Lower lobe of right lung (tissue), 2 donors: ENCODE results near the gene MYRIP. TPM values are rescaled to one million over a fixed set of nuclear protein-coding genes. Genes with fewer than 3 reads are reported as not detected.

ENCODE experiments used
- ATAC-seq, 2 donors: fragments of 200-7000 bp; cut with Tn5 transposase; one replicate each; pipeline ENCODE4 v1.9.1; 2020 to 2022; ENCODE audit warnings: mild to moderate bottlenecking in 2 of 2, moderate library complexity in 2 of 2
- DNase-seq: peaks from one replicate; pipeline ENCODE4 v3.0.0-alpha.2; 2020
- H3K27ac ChIP-seq: fragments of 200-600 bp; one replicate; pipeline ENCODE4 v1.8.0; 2022
- H3K27me3 ChIP-seq: fragments of 200-600 bp; one replicate; pipeline ENCODE4 v1.8.0; 2022; ENCODE audit warnings: low read depth
- H3K36me3 ChIP-seq: fragments of 200-600 bp; one replicate; pipeline ENCODE4 v1.8.0; 2022; ENCODE audit warnings: mild to moderate bottlenecking
- H3K4me1 ChIP-seq: fragments of 200-600 bp; one replicate; pipeline ENCODE4 v1.8.0; 2022
- H3K4me3 ChIP-seq: fragments of 200-600 bp; one replicate; pipeline ENCODE4 v1.8.0; 2022; ENCODE audit warnings: mild to moderate bottlenecking
- H3K9me3 ChIP-seq: fragments of 200-600 bp; one replicate; pipeline ENCODE4 v1.8.0; 2022
- CTCF ChIP-seq: fragments of 200-600 bp; IDR thresholded peaks from one replicate; pipeline ENCODE4 v1.8.0; 2022; ENCODE audit warnings: antibody characterized with exemption, mild to moderate bottlenecking
- intact Hi-C: fragments of 100-400 bp; cut with DNase I; formaldehyde crosslinking; loops from one replicate; pipeline ENCODE4 v1.11.0; 2022
- total RNA-seq: library from RNA; stranded (reverse); fragmentation: NEBNext Ultra II Directional; extraction: Animal tissue kit (Norgen Biotek cat#: 25700); gene quantifications from one replicate; pipeline ENCODE4 v1.2.1, GENCODE V29; 2021
- donor health status: DM: no; HTN: yes; CAD: no; lungs with severe emphysema.

The MYRIP gene
- total RNA-seq, 1 donor from 2014 or later: 1.8 TPM

DNA sequence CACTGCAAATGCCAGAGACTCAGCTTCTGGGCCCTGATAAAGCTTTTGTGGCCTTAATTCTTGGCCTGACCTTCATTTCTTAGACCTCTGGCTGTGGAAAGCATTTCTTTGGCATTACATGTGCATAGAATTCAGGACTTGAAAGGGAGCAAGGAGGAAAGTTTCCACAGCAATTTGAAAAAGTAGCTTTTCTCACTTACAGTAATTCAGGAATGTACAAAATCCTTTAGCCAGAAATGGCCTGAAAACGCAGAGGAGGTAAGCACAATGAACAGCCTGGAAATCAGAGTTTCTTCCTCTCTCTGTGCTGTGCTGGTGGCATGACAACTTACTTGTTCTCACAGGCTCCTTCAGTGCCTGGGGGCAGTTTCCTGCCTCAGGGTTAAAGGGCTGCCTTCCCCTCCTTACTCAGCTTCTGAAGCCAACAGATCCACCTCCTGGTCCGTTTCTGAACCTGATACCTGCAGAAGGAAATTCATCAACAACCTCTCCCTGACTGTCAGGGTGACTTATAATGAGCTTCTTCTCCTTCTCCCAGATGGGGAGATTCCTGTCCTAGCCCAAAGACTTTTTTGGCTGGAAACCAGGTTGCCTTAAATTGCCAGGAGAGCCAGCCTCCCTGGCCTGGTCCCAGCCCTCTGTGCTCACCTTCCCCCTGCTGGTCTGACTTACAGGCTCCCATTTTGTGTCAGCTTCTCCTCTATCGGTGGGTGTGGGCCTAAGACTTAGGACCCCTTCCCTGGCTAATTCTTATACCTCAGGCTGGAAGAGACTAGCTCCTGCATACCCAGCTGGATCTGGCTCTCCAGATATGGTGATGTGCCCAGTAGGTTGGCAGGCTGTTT lies 102.3 kb downstream of the MYRIP start:
- Histone ChIP-seq H3K4me3 (no peak overlapping the region), H3K9me3 (no peaks in the 10 kb centered on the region), H3K27ac (no peak overlapping the region), H3K36me3 (no peaks in the 10 kb centered on the region), H3K4me1 (no peaks in the 10 kb centered on the region), H3K27me3 (no peaks in the 10 kb centered on the region)
- TF ChIP-seq CTCF: no peak
- DNase-seq (no peak), ATAC-seq (no peak)
- intact Hi-C loops: no loop called here

DNA sequence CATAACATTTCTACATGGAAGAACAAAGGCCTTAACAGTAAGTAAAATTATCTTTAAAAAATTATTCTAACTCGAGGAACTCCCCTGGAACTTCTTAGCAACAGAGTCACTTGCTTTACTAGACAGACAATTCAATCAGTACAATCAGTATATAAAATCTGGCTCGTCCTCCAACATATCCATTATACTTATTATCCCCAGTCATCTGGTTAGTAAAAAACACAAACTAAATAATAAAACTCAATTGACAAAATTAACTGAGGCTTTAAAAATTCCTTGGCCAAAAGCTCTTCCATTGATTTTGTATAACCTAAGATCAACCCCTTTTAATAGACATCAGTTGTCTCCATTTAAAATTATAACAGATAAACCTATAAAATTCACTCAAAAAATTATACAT lies 105.6 kb downstream of the MYRIP start:
- ATAC-seq: no peak
- H3K36me3 ChIP-seq: no peaks in the 10 kb centered on the region
- H3K27ac ChIP-seq: no peak overlapping the region
- intact Hi-C loops: no loop called here
- no peaks in the 10 kb centered on the region for H3K27me3 ChIP-seq
- no peaks in the 10 kb centered on the region for H3K4me1 ChIP-seq
- H3K9me3 ChIP-seq: no peaks in the 10 kb centered on the region
- DNase-seq: no peak
- H3K4me3 ChIP-seq: no peak overlapping the region
- no peak for TF ChIP-seq CTCF

GRCh38 chr3:39917065-39917773 lies 107.8 kb downstream of the MYRIP start:
- ATAC-seq: no peak
- H3K4me3 ChIP-seq: no peak overlapping the region
- no peak for TF ChIP-seq CTCF
- H3K27me3 ChIP-seq: no peaks in the 10 kb centered on the region
- no peaks in the 10 kb centered on the region for H3K4me1 ChIP-seq
- intact Hi-C loops: no loop called here
- no peak for DNase-seq
- H3K36me3 ChIP-seq: no peaks in the 10 kb centered on the region
- H3K9me3 ChIP-seq: no peaks in the 10 kb centered on the region
- H3K27ac ChIP-seq: no peak overlapping the region

GRCh38 chr3:39919281-39919680 lies 109.9 kb downstream of the MYRIP start:
- ATAC-seq: no peak
- Histone ChIP-seq H3K36me3 (no peaks in the 10 kb centered on the region), H3K9me3 (no peaks in the 10 kb centered on the region), H3K4me3 (no peak overlapping the region), H3K27me3 (no peaks in the 10 kb centered on the region), H3K27ac (no peak overlapping the region), H3K4me1 (no peaks in the 10 kb centered on the region)
- intact Hi-C loops: no loop called here
- DNase-seq: no peak
- TF ChIP-seq CTCF: no peak

- Histone ChIP-seq H3K36me3 (no peaks in the 10 kb centered on the region), H3K4me3 (no peak overlapping the region), H3K4me1 (no peaks in the 10 kb centered on the region), H3K9me3 (peaks cover under 1% of the 10 kb centered on the region), H3K27ac (no peak overlapping the region), H3K27me3 (no peaks in the 10 kb centered on the region)
- no peak for TF ChIP-seq CTCF
- intact Hi-C loops: no loop called here
- no peak for ATAC-seq
- DNase-seq: no peak
These were observed 110.9 kb downstream of the MYRIP start for GRCh38 chr3:39920271-39920670.
